ENCODE measurements around the gene MYOM3. TPM values are rescaled to one million over a fixed set of nuclear protein-coding genes. Genes with fewer than 3 reads are reported as not detected.

MYOM3 gene
- total and polyA plus RNA-seq, 2 experiments from 2014 or later = 2.0 to 2.4 TPM

DNA sequence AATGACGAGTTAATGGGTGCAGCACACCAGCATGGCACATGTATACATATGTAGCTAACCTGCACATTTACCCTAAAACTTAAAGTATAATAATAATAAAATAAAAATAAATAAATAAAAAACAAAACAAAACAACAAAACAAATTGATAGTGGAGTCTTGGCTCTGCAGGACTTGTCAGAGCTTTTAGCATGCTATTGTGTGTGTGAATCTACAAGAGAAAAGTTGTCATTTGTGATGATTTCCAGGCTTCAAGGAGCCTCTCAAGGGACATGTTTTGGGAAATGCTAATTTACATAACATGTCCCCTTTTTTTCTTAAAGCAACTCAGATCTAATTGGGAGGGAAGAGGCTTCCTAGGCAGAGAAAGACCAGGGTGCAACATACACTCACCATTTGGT, 21.9 kb upstream of the MYOM3 start:
- H3K9me2 ChIP-seq (replicated peaks; ENCODE audit: insufficient read depth) = no peaks in the 10 kb centered on the region
- H3K4me1 ChIP-seq (ENCODE audit: insufficient read depth) = no peaks in the 10 kb centered on the region
- 95% methylated on average over 1 of the region's 1 CpG for WGBS (ENCODE audit: low lambda C conversion rate, missing lambda C conversion rate)
- no peaks in the 10 kb centered on the region for H3K79me2 ChIP-seq
- H3K36me3 ChIP-seq (replicated peaks; ENCODE audit: insufficient read depth, low read depth) = no peaks in the 10 kb centered on the region
- no peak overlapping the region for H3K4me2 ChIP-seq
- no peaks in the 10 kb centered on the region for H3K27me3 ChIP-seq
- TF ChIP-seq, protein P1, sequence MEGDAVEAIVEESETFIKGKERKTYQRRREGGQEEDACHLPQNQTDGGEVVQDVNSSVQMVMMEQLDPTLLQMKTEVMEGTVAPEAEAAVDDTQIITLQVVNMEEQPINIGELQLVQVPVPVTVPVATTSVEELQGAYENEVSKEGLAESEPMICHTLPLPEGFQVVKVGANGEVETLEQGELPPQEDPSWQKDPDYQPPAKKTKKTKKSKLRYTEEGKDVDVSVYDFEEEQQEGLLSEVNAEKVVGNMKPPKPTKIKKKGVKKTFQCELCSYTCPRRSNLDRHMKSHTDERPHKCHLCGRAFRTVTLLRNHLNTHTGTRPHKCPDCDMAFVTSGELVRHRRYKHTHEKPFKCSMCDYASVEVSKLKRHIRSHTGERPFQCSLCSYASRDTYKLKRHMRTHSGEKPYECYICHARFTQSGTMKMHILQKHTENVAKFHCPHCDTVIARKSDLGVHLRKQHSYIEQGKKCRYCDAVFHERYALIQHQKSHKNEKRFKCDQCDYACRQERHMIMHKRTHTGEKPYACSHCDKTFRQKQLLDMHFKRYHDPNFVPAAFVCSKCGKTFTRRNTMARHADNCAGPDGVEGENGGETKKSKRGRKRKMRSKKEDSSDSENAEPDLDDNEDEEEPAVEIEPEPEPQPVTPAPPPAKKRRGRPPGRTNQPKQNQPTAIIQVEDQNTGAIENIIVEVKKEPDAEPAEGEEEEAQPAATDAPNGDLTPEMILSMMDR (IDR thresholded peaks at IDR 0.05; ENCODE audit: poor library complexity) = no peak
- no peak for TF ChIP-seq EZH2 (IDR thresholded peaks at IDR 0.05; ENCODE audit: borderline replicate concordance)
- TF ChIP-seq EZH2phosphoT487 (IDR thresholded peaks at IDR 0.05; ENCODE audit: low read depth, severe bottlenecking, unreplicated experiment) = no peak
- H3K27ac ChIP-seq = no peak overlapping the region
- no peak overlapping the region for H2AFZ ChIP-seq
- no peaks in the 10 kb centered on the region for H3K9me3 ChIP-seq (ENCODE audit: low read depth)
- H4K20me1 ChIP-seq (ENCODE audit: insufficient read depth, poor library complexity, severe bottlenecking) = no peaks in the 10 kb centered on the region
- no peak for DNase-seq (ENCODE audit: low spot score)
- no peak overlapping the region for H3K4me3 ChIP-seq

DNA sequence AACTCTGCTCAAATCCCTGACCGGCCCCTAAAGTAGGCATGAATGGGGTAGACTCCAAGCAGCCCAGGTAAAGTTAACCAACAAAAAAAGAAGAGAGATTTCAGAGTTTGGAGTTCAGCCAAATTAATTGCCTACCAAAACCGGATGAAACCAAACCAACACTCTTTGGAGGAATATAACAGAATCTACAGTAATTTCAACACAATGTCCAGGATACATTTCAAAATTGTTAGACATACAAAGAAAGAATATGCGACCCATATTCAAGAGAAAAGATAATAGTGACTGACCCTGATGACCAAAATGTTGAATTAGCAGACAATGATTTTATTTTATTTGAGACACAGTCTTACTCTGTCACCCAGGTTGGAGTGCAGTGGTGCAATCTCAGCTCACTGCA, 18.4 kb upstream of the MYOM3 start:
- Histone ChIP-seq H4K20me1 (ENCODE audit: insufficient read depth, poor library complexity, severe bottlenecking) (no peaks in the 10 kb centered on the region), H3K4me1 (ENCODE audit: insufficient read depth) (no peaks in the 10 kb centered on the region), H2AFZ (no peak overlapping the region), H3K9me2 (replicated peaks; ENCODE audit: insufficient read depth) (no peaks in the 10 kb centered on the region), H3K4me3 (no peak overlapping the region), H3K4me2 (no peak overlapping the region), H3K27ac (no peak overlapping the region), H3K79me2 (no peaks in the 10 kb centered on the region), H3K9me3 (ENCODE audit: low read depth) (no peaks in the 10 kb centered on the region), H3K36me3 (replicated peaks; ENCODE audit: insufficient read depth, low read depth) (no peaks in the 10 kb centered on the region), H3K27me3 (no peaks in the 10 kb centered on the region)
- DNase-seq (ENCODE audit: low spot score) = no peak
- 94% methylated on average over 3 of the region's 3 CpGs for WGBS (ENCODE audit: low lambda C conversion rate, missing lambda C conversion rate)
- TF ChIP-seq EZH2 (IDR thresholded peaks at IDR 0.05; ENCODE audit: borderline replicate concordance) = no peak
- TF ChIP-seq, protein P1 (IDR thresholded peaks at IDR 0.05; ENCODE audit: poor library complexity) = no peak
- no peak for TF ChIP-seq EZH2phosphoT487 (IDR thresholded peaks at IDR 0.05; ENCODE audit: low read depth, severe bottlenecking, unreplicated experiment)

GRCh38 chr1:24127801-24128363, 15.9 kb upstream of the MYOM3 start:
- H2AFZ ChIP-seq = no peak overlapping the region
- no peak for DNase-seq (ENCODE audit: low spot score)
- no peaks in the 10 kb centered on the region for H3K9me3 ChIP-seq (ENCODE audit: low read depth)
- H3K4me3 ChIP-seq = no peak overlapping the region
- no peak for TF ChIP-seq EZH2 (IDR thresholded peaks at IDR 0.05; ENCODE audit: borderline replicate concordance)
- TF ChIP-seq EZH2phosphoT487 (IDR thresholded peaks at IDR 0.05; ENCODE audit: low read depth, severe bottlenecking, unreplicated experiment) = no peak
- TF ChIP-seq, protein P1 (IDR thresholded peaks at IDR 0.05; ENCODE audit: poor library complexity) = no peak
- H4K20me1 ChIP-seq (ENCODE audit: insufficient read depth, poor library complexity, severe bottlenecking) = no peaks in the 10 kb centered on the region
- no peaks in the 10 kb centered on the region for H3K4me1 ChIP-seq (ENCODE audit: insufficient read depth)
- no peaks in the 10 kb centered on the region for H3K27me3 ChIP-seq
- no peak overlapping the region for H3K27ac ChIP-seq
- no peak overlapping the region for H3K4me2 ChIP-seq
- WGBS (ENCODE audit: low lambda C conversion rate, missing lambda C conversion rate) = 83% methylated on average over 7 of the region's 7 CpGs
- no peaks in the 10 kb centered on the region for H3K36me3 ChIP-seq (replicated peaks; ENCODE audit: insufficient read depth, low read depth)
- H3K9me2 ChIP-seq (replicated peaks; ENCODE audit: insufficient read depth) = no peaks in the 10 kb centered on the region
- H3K79me2 ChIP-seq = no peaks in the 10 kb centered on the region
